Measurements from ENCODE around the gene IRAK4. TPM values are rescaled to one million over a fixed set of nuclear protein-coding genes. Genes with fewer than 3 reads are reported as not detected.

Gene IRAK4
- total RNA-seq: 1 to 10 TPM; 5.9 to 9.2 TPM
- 9.2 TPM for polyA plus RNA-seq (2013, experiment 1 of 2)
- polyA plus RNA-seq (2013, experiment 2 of 2): 10.5 TPM
- long read RNA-seq, experiment 1, partial matches to known transcripts: 2 of 4 reads
- long read RNA-seq, experiment 1, other reads (novel, unspliced or antisense): 2 of 4 reads
- long read RNA-seq, experiment 2, full-length matches to known transcripts: 2 of 9 reads
- long read RNA-seq, experiment 2, partial matches to known transcripts: 1 of 9 reads
- long read RNA-seq, experiment 2, other reads (novel, unspliced or antisense): 6 of 9 reads
- long read RNA-seq, experiment 3, full-length matches to known transcripts: 7 of 13 reads
- long read RNA-seq, experiment 3, partial matches to known transcripts: 3 of 13 reads
- long read RNA-seq, experiment 3, other reads (novel, unspliced or antisense): 3 of 13 reads
- long read RNA-seq, experiment 4, full-length matches to known transcripts: 2 of 7 reads
- long read RNA-seq, experiment 4, partial matches to known transcripts: 0 of 7 reads
- long read RNA-seq, experiment 4, other reads (novel, unspliced or antisense): 5 of 7 reads

DNA sequence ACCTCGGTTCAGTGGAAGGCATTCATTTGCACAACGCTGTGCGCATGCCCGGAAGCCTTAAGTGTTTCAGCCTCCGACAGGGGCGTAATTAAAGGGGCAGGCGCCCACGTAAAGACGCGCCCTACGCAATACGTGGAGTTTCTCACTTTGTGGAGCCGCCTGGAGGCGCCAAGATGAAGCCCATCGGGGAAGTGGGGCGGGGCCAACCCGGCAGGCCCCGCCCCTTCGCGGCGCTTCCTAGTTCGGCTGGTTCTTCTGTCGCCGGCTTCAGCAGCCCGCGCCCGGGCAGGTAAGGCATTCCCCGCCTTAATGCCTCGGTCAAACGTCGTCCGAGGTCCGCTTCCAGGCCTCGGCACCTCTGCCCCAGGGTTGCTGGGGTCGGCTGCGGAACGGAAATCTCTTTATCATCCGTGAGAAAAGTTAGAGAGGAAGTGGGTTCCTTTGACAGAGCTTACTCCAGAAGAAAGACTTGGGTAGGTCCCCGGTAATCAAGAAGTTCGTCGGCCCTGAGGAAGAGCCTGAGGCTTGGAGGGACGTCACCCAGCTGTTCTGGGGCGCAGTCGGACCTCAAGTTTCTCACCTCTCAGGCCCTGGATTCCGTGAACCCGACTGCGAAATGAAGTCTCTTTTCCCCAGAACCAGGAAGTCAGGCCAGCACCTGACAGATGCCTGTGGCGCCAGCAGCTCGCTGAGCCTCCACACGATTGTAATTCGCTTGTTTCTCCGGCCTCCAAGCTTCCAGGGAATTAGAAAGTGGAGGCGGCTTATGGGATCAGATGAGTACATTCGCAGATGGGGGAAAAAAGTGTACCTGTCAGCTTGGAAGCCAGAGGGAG, at the start of gene IRAK4, which contains the start of gene PUS7L:
IRAK4 (plus strand) TSS at position 224 of the 836 bp plus-strand sequence. CDS start 9,161 bp downstream, outside the sequence.
PUS7L (minus strand) TSS at position 63 of the 836 bp plus-strand sequence. CDS start 3,545 bp downstream, outside the sequence.
- no peaks in the 10 kb centered on the region for H3K9me3 Mint-ChIP-seq
- H3K27ac Mint-ChIP-seq: peak within 1 kb of the TSS; percentile 97
- Histone ChIP-seq H3K4me3 (ENCODE audit: low read length) (peak within 1 kb of the TSS; percentile 85), H3K27me3 (ENCODE audit: control insufficient read depth, insufficient read depth, low read length, poor library complexity, severe bottlenecking) (no peaks in the 10 kb centered on the region), H3K9ac (ENCODE audit: extremely low read depth, low read length, poor library complexity, severe bottlenecking) (peak within 1 kb of the TSS; percentile 71), H3K4me1 (ENCODE audit: control insufficient read depth, insufficient read depth, low read length) (no peaks in the 10 kb centered on the region), H3K27ac (ENCODE audit: low read depth, low read length) (peak within 1 kb of the TSS; percentile 29), H3K9me3 (ENCODE audit: control insufficient read depth, low read length) (no peaks in the 10 kb centered on the region), H3K36me3 (ENCODE audit: control insufficient read depth, insufficient read depth, low read length) (no peaks in the 10 kb centered on the region)
- H3K4me1 Mint-ChIP-seq: peaks cover 30% of the 10 kb centered on the region
- peaks cover 12% of the 10 kb centered on the region for H3K36me3 Mint-ChIP-seq (ENCODE audit: low read depth)
- 19 to 34% methylated on average over 27 to 54 of the region's 54 CpGs for WGBS, 2 experiments (ENCODE audit: insufficient coverage in 1 of 2, insufficient read length in 1 of 2)
- peak within 1 kb of the TSS; percentile 81 for H3K4me3 Mint-ChIP-seq
- peak; percentile 99 for DNase-seq
- TF ChIP-seq, protein P1, sequence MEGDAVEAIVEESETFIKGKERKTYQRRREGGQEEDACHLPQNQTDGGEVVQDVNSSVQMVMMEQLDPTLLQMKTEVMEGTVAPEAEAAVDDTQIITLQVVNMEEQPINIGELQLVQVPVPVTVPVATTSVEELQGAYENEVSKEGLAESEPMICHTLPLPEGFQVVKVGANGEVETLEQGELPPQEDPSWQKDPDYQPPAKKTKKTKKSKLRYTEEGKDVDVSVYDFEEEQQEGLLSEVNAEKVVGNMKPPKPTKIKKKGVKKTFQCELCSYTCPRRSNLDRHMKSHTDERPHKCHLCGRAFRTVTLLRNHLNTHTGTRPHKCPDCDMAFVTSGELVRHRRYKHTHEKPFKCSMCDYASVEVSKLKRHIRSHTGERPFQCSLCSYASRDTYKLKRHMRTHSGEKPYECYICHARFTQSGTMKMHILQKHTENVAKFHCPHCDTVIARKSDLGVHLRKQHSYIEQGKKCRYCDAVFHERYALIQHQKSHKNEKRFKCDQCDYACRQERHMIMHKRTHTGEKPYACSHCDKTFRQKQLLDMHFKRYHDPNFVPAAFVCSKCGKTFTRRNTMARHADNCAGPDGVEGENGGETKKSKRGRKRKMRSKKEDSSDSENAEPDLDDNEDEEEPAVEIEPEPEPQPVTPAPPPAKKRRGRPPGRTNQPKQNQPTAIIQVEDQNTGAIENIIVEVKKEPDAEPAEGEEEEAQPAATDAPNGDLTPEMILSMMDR (conservative IDR thresholded peaks at IDR 0.05): peak; percentile 55
- H3K27me3 Mint-ChIP-seq (ENCODE audit: insufficient read depth): no peaks in the 10 kb centered on the region

GRCh38 chr12:43711348-43711747, 47.4 kb upstream of the IRAK4 start:
- TF ChIP-seq, protein P1 (conservative IDR thresholded peaks at IDR 0.05): no peak
- H3K4me1 ChIP-seq (ENCODE audit: control insufficient read depth, insufficient read depth, low read length): no peaks in the 10 kb centered on the region
- H3K27ac ChIP-seq (ENCODE audit: low read depth, low read length): no peak overlapping the region
- Mint-ChIP-seq H3K4me3 (no peak overlapping the region), H3K4me1 (no peaks in the 10 kb centered on the region), H3K27me3 (ENCODE audit: insufficient read depth) (peaks cover 13% of the 10 kb centered on the region), H3K27ac (no peak overlapping the region), H3K9me3 (no peaks in the 10 kb centered on the region), H3K36me3 (ENCODE audit: low read depth) (no peaks in the 10 kb centered on the region)
- peaks cover 8% of the 10 kb centered on the region for H3K9me3 ChIP-seq (ENCODE audit: control insufficient read depth, low read length)
- 100% methylated on average over 2 of the region's 2 CpGs; no CpG with 5 or more reads in 1 of the 2 experiments for WGBS, 2 experiments (ENCODE audit: insufficient coverage in 1 of 2, insufficient read length in 1 of 2)
- H3K9ac ChIP-seq (ENCODE audit: extremely low read depth, low read length, poor library complexity, severe bottlenecking): no peak overlapping the region
- no peaks in the 10 kb centered on the region for H3K36me3 ChIP-seq (ENCODE audit: control insufficient read depth, insufficient read depth, low read length)
- DNase-seq: no peak
- H3K4me3 ChIP-seq (ENCODE audit: low read length): no peak overlapping the region
- peaks cover 6% of the 10 kb centered on the region for H3K27me3 ChIP-seq (ENCODE audit: control insufficient read depth, insufficient read depth, low read length, poor library complexity, severe bottlenecking)

- Mint-ChIP-seq H3K36me3 (ENCODE audit: low read depth) (peaks cover 8% of the 10 kb centered on the region), H3K4me3 (no peak overlapping the region), H3K27ac (no peak overlapping the region), H3K27me3 (ENCODE audit: insufficient read depth) (no peaks in the 10 kb centered on the region), H3K4me1 (peaks cover 15% of the 10 kb centered on the region), H3K9me3 (no peaks in the 10 kb centered on the region)
- H3K36me3 ChIP-seq (ENCODE audit: control insufficient read depth, insufficient read depth, low read length): no peaks in the 10 kb centered on the region
- H3K4me3 ChIP-seq (ENCODE audit: low read length): no peak overlapping the region
- DNase-seq: no peak
- TF ChIP-seq, protein P1 (conservative IDR thresholded peaks at IDR 0.05): no peak
- no peak overlapping the region for H3K9ac ChIP-seq (ENCODE audit: extremely low read depth, low read length, poor library complexity, severe bottlenecking)
- no peaks in the 10 kb centered on the region for H3K9me3 ChIP-seq (ENCODE audit: control insufficient read depth, low read length)
- H3K27ac ChIP-seq (ENCODE audit: low read depth, low read length): no peak overlapping the region
- no peaks in the 10 kb centered on the region for H3K27me3 ChIP-seq (ENCODE audit: control insufficient read depth, insufficient read depth, low read length, poor library complexity, severe bottlenecking)
- peaks cover 3% of the 10 kb centered on the region for H3K4me1 ChIP-seq (ENCODE audit: control insufficient read depth, insufficient read depth, low read length)
Measured at GRCh38 chr12:43722621-43723020, 36.1 kb upstream of the IRAK4 start.

All from endodermal cell (in vitro differentiated cells).